ENCODE measurements around the gene ZBTB40. TPM values are rescaled to one million over a fixed set of nuclear protein-coding genes. Genes with fewer than 3 reads are reported as not detected.

The ZBTB40 gene
- total RNA-seq, 1 donor from 2014 or later = 8.1 TPM

DNA sequence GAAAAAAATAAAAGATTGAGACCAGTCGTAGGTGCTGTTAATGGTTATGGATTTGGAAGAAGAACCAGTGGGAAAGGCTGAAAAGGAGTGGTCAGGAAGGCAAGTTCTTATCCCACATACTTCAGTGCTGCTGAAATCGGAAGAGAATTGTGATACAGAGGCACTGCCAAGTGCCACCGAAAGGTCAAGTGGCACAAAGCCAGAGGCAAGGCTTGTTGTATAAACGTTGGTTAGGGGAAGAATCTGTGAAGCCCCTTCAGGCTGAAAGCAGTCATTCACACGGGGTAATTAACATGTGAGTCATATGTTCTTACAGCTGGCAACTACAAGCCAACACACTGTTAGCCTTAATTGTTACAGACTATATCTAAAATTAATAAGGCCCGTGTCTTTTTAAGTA lies 48.8 kb downstream of the ZBTB40 start:
- peak; percentile 47 to 91 for DNase-seq (ENCODE audit: low read depth in 2 of 2)

DNA sequence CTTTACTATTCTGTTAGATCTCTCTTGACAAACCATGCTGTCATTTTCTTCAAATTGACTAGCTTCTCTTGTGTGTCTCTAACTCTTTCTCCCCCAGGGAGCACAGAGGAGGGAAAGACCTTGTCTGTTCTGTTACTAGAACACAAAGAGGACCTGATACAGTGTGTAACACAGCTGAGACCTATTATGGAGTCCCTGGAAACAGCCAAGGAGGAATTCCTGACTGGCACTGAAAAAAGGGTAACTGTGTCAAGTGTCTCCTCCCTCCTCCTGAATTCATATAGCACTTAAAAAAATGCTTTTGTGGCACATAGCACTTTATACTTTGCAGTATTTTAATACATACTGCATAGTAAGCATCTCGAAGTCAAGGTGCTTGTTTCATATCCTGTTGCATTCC lies 50.6 kb downstream of the ZBTB40 start:
- no peak for DNase-seq (ENCODE audit: low read depth in 2 of 2)

DNA sequence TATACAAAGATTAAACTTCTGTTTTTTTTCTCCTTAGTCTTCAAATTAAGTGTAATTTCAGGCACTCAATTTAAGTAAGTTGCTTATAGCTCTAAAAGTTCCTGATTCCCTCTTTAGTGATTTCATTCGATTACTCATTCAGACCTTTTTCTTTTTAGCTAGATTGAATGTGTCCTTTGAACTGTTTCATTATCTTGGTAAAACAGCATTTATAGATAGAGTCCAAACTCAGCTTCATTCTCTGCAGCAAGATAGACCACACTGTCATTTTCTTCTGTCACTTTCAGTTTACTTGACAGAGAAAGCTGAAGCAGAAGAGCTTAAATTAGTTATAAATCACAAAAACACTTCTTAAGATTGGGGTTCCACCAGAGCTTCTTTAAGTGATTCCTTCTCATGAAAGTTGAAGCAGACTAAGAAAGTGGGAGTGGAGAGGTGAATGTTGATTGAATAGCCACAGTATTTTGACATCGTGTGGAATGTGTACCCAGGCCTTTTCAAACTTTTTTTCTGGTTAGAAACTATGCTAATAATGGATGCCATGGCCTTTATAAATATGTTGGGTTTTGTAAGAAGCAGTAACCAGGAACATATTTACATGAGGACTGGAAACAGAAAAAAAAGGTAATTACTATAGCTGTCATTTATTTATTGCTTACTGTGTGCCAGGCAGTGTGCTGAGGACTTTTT lies 52.2 kb downstream of the ZBTB40 start:
- no peak for DNase-seq (ENCODE audit: low read depth in 2 of 2)

DNA sequence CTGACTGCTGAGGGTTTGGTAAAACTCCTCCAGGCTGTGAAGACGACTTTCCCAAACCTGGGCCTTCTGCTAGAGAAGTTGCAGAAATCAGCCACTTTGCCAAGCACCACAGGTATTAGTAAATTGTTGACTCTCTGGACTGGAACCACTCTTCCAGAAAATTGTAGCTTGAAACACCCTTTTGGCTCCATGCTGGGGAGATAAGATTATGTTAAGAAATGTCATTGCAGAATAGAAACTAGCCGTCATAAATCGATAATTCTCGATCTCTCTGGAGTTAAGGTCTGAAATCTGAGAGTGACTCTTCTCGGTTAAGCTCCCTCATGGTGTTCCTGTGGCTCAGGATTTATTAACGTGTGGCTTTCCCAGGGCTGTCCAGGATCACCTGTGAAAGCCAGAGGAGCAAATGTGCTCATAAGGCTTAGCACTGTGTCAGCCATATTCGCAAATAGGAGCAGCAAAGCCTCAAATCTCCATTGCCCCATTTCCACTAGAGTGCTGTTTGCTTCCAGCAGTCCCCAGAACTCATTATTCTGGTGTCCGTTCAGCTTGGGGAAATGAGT lies 54.6 kb downstream of the ZBTB40 start:
- no peak for DNase-seq (ENCODE audit: low read depth in 2 of 2)

DNA sequence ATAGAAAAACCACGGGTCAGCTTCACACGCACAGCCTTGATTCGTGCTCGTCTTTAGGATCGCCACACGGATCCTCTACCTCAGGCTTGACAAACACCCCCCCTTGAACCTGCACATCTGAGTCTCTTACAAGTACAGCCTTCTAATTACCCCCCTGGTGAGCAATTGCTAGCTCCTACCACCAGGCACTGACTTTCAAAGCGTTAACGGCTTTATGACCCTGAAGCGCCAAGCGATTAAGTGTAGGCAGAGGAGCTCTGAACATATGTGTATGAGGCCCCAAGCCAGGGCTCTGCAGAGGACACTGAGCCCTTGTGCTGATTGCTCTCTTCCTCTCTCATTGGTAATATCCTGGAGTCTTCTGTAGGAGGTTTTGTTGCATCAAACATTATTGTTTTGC lies 55.9 kb downstream of the ZBTB40 start:
- DNase-seq (ENCODE audit: low read depth in 2 of 2) = no peak

DNA sequence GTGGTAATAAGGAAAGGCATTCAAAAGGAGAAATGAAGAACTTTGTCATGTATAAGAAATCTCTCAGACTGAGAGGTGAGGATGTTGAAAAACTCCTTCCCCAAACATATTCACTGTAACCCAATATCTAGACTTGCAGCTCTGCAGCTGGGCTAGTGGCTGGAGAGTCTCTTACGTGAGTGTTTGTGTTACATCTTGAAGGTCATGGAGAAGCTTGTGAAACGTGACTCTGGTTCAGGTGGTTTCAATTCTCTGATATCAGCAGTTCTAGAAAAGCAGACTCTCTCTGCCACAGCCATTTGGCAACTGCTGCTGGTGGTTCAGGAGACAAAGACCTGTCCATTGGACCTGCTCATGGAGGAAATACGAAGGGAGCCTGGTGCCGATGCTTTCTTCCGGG lies 56.7 kb downstream of the ZBTB40 start:
- no peak for DNase-seq (ENCODE audit: low read depth in 2 of 2)

DNA sequence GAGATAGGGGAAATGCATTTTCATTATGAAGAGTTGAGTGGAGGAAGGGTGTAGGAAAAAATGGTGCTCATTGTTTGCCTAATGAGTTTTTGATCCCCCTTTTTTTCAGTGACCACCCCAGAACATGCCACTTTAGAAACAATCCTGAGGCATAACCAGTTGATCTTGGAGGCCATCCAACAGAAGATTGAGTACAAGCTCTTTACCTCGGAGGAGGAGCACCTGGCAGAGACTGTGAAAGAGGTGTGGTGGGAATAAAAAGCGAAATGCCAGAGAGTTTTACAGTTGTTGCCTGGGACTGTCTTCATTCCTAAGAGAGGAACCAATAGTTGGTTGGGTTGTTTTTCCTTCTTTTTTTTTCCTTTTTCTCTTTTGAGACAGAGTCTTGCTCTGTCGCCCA lies 57.3 kb downstream of the ZBTB40 start:
- no peak for DNase-seq (ENCODE audit: low read depth in 2 of 2)

DNA sequence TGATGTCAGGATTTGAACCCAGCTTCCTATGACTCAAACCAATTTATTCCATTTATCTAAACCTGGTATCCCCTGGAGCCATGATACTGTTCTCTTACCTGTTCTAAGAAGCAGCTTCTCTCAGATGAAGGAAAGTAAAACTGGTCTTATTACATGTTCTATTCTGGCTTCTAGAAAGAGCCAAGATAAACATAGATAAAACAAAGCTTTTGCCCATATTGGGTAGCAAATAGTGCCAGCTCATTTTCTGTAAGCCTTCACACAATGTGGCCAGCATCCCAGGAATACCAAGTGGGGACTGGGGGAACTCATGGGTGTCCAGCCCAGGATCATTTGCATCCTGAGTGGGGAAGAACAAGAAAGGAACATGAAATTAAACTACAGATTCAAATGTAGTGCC lies 58.2 kb downstream of the ZBTB40 start:
- DNase-seq (ENCODE audit: low read depth in 2 of 2) = no peak

DNA sequence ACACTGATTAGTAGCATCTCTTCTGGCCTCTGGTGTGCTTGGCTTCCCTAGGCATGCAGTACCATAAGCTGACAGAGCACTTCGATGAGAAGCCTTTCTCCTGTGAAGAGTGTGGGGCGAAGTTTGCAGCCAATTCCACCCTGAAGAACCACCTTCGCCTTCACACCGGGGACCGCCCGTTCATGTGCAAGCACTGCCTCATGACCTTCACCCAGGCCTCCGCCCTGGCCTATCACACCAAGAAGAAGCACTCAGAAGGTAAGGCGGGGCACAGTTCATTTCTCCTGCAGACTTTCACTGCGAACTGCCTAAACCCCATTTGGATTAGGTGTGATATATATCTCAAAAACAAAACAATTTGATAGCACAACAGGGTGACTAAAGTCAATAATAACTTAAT lies 61.2 kb downstream of the ZBTB40 start:
- no peak for DNase-seq (ENCODE audit: low read depth in 2 of 2)

DNA sequence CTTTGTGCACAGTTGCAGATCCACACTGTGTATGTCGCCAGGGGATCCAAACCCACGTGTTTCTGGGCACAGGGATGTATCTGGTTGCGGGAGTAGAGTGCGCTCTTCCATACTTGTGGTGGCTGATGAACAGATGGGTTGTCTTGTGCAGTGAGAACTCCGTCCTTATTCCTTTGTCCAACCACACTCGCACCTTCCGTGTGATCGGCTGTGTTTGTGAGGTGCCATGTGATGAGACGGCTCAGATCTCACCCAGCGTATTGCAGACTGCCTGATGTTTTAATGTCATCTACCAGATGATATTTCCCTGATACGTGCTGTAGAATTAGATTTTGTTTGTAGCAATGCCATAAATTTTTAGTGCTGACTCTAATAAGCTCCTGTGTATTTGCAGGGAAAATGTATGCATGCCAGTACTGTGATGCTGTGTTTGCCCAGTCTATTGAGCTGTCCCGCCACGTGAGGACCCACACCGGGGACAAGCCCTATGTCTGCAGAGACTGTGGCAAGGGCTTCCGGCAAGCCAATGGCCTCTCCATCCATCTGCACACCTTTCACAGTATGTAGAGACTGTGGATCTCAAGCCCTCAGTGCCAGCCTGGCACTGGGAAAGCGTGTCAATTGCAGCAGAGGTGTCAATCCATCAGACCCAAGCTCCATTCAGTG lies 65.4 kb downstream of the ZBTB40 start:
- no peak for DNase-seq (ENCODE audit: low read depth in 2 of 2)

DNA sequence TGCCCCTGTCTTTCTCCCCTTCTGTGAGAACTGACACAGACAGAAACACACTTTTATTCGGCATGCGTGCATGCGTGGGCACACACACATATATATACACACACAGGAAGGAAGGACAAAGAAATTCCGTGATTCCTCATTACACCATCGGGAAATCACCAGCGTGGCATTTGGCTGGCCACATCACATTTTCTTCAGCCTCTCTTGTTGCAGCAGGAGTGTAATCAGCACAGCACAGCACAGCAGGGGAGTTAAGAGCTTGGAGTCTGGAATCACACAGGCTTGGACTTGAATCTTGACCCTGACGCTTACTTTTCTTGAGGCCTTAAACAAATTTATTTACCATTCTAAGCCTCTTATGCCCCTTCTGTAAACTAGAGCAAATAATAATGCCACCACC lies 66.3 kb downstream of the ZBTB40 start:
- peak; percentile 31 to 34 for DNase-seq (ENCODE audit: low read depth in 2 of 2)

DNA sequence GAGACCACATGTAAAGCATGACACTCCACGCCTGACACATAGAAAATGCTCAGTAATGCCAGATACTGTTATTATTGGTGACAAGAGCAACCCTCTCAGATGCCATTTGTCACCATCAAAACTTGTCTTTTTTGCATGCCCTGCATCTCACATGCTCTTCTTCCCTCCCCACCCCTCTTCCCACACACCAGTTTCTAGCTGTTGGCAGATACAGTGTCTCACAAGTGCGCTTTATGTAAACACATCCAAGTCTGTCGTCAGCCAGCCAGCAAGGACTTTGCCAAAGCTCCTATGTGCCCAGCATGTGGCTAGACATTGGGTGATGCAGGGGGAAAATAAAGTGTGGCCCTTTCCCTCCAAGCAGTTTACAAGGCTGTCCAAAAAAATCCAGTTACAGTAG lies 66.7 kb downstream of the ZBTB40 start:
- DNase-seq (ENCODE audit: low read depth in 2 of 2) = no peak

DNA sequence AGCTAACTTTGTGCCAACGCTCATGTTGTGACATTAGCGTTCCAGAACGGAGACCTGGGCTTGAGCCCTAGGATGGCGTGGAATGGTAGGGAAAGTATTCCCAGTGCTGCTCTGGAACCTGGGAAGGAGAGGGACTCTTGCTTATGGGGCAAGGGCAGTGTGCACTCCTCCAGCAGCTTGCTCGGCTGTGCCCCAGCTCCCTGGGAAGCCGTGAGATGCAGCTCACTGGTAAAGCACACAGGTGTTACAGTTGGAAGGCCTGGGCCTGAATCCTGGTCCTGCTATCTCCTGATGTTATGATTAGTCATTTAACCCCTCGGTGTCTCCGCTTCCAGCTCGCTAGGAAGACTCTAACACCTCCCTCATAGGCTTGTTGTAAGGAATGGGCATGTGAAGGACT lies 69.2 kb downstream of the ZBTB40 start:
- DNase-seq (ENCODE audit: low read depth in 2 of 2) = no peak

DNA sequence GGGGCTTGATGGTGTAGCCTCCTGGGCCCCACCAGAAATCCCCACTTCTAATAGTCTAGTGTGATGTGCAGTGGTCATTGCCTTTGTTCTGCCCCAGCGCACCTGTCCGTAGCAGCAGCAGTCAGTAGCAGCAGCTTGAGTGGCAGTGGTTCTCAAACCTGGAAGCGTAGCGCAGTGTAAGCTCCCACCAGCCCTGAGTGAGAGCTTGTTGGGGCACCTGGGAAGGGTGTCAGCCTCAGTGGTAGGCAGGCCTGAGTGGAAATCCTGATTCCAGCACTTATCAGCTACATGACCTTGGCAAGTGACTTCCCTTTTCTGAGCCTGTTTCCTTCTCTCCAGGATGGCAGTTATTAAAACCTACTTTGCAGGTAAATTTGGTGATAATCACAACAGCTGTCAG lies 70.0 kb downstream of the ZBTB40 start:
- DNase-seq (ENCODE audit: low read depth in 2 of 2) = no peak

DNA sequence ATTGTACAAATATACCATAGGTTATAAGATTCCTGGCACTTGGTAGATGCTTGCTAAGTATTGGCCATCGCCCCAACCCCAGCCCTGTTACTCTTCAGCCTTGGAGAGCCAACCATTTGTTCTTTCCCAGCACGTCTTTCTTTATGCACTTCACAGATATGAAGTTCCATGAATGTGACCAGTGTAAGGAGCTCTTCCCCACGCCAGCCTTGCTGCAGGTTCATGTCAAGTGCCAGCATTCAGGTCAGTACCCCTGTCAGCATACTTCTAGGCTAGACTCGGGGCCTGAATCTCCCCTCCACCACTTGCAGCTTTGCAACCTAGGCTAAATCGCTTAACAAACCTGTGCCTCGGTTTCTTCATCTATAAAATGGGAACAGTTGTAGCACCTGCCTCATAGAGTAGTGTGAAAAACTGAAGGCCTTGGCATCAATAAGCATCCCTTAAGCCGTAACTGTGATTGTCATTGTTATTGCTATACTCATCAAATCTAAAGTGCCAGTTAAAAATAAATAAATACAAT lies 70.6 kb downstream of the ZBTB40 start:
- DNase-seq (ENCODE audit: low read depth in 2 of 2) = no peak

DNA sequence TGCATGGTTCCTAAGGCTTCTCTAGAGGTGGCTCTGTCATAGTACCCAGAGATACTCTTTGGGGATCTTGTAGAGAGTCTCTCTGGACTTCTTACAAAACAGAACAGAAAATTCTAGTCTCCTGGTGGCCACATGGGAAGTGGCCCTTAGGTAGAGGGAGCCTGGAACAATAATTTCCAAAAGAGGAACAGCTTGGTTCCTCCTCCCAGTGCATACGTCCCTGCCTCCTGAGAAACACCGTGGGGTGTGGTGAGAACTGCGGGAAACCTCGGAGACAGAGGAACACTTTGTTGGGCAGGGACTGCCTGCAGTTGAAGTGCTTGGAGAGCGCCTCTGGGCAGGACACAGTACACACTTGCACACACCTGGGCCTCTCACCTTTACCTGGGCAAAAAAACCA lies 72.8 kb downstream of the ZBTB40 start:
- no peak for DNase-seq (ENCODE audit: low read depth in 2 of 2)

DNA sequence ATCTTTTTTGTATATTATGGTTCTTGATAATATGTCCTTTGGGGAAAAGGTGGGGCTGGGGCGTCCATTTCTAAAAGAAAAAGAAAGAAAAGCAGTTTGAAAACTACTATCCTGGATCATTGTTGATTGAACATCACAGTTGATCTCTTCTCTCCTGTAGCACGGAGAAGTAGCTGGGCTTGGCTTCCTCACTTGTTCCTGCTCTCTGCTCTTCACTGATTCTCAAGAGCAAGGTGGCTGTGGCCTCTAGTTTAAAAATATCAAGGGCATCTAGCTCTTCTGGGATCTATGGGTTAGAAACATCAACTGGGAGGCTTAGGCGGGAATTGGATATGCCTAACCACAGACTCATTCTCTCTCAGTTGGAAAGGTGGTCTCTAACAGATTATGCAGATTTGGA lies 73.6 kb downstream of the ZBTB40 start:
- DNase-seq (ENCODE audit: low read depth in 2 of 2) = no peak

DNA sequence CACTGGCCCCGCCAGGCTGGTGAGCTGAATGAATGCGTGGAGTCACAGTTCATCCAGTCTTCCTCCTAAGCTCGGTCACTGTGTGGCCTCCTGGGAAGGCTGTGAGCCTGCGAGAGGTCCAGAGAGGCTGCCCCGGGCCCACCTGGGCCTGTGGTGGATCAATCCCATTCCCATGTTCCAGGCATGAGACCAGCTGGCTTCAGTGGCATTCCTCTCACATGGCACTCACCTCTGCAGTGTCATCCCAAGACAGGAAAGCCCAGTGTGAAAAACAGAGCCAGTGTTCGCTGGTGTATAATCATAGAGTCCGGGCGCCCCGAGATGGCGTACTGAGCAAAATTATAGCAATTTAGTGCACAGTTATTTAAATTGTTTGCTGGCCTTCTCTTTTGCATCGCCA lies 74.0 kb downstream of the ZBTB40 start:
- DNase-seq (ENCODE audit: low read depth in 2 of 2) = no peak

DNA sequence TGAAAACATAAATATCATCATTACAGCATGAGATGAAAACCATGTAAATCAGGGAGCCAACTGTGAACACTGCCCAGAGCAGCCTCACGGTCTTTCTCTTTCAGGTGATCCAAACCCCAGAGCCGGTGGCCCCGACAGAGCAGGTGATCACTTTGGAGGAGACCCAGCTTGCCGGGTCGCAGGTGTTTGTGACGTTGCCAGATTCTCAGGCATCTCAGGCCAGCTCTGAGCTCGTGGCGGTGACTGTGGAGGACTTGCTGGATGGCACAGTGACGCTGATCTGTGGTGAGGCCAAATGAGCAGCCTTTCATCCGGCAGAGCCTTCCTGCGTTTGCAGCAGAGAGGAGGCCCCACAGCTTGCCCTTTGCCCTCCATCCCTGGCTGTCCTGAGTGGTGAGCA lies 74.4 kb downstream of the ZBTB40 start:
- DNase-seq (ENCODE audit: low read depth in 2 of 2) = no peak

DNA sequence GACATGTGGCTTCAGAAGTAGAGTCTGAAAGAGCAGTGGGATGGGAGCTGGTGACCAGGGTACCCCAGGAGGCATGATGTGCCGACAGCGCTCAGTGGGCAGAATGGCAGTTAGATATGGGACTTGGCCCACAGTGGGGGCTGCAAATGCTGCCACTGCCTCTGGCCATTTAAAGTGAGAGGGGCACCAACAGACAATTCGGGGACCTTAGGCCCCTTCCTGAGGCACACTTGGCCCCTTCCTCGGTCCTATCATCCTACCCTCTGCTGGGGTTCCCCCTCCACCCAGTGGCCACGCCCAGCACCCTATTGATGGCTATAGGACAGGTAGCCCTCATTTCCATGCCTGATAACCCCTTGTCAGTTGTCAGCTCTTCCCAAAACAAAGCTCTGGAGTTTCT lies 75.0 kb downstream of the ZBTB40 start:
- DNase-seq (ENCODE audit: low read depth in 2 of 2) = no peak

DNA sequence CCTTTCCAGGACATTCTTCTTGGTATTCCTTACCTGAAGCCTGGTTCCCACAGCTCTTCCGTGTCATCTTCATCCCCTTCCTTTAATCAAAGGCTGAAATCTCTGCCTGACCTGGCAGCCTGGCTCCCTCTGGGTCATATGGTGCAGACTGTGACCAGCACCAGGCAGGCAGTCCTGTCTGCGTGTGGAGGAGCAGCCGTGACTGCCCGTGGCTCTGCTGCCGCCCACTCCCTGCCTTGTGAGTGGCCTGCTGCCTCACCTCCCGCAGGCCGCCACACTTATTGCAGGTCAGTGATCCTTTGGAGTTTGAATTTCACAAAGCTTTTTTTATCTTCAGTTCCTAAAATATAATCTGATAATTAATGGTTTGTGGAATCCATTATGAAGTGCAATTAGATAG lies 75.5 kb downstream of the ZBTB40 start:
- no peak for DNase-seq (ENCODE audit: low read depth in 2 of 2)

DNA sequence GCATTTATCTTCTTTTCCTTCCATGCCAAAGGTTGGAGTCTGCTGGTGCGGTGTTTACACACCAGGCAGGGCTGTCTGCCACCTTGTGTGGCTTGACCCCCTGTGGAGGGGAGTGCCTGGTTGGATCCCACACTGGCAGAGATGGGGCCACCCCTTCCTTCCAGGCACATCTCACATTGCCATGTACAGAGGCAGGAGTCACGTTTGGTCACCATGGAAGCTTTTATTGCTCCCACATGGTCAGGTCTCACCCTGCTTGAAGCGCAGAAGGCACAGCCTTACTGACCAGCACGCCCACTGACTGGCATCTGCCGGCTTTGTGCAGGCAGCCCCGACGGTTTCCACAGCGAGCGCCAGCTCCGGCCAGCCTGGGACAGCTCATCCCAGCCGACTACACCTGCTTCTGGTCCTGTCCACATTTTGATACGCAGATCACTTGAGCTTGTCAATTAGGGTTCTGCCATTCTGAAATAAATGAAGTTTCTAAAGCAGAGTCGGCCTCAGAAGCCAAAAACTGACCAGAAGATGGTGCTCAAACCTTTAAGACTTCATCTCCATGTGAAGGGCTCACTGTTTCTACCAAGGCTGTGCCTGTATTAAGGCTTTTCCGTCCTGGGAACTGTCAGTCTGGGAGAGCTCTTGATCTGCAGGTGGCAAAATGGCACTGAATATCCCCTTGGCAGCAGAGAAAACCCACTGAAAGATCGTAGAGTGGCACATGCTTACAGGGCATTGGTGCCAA lies 76.1 kb downstream of the ZBTB40 start:
- DNase-seq (ENCODE audit: low read depth in 2 of 2) = no peak
